OCI-LY7 (cell line): ENCODE data around the gene AFTPH.

ENCODE experiments used
- EZH2phosphoT487 ChIP-seq: fragments of 200-600 bp; sonication (generic); IDR thresholded peaks from 2 replicates; pipeline ENCODE4 v1.6.1; 2018; ENCODE audit warnings: low read depth, borderline replicate concordance, mild to moderate bottlenecking, mixed run types, antibody characterized with exemption, low read length, moderate library complexity, mixed read lengths
- TF ChIP-seq, protein P1 (sequence below): fragments of 200-600 bp; sonication (generic); conservative IDR thresholded peaks from 2 replicates; pipeline ENCODE4 v1.5.1; 2014; ENCODE audit warnings: mild to moderate bottlenecking, antibody characterized with exemption, low read length, moderate library complexity, mixed read lengths

DNA sequence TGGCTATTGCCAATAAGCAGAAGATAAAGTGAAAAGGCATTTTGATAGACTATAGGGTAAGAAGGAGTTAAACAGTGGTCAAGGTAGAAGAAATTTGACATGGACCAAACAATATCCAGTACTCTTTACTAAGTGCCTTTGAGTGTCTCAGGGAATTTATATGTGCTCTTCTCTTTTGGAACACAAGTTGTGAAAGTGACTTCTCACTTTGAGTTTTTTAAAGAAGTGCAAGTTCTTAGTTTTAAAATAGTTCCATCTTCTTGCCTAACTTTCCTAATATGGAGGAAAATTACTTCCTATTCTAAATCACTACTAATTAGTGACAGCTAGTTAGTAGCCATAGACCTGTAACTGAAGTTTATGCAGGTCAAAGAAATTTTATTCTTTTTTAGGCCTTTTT is 63.4 kb downstream of the AFTPH start:
- TF ChIP-seq, protein P1, sequence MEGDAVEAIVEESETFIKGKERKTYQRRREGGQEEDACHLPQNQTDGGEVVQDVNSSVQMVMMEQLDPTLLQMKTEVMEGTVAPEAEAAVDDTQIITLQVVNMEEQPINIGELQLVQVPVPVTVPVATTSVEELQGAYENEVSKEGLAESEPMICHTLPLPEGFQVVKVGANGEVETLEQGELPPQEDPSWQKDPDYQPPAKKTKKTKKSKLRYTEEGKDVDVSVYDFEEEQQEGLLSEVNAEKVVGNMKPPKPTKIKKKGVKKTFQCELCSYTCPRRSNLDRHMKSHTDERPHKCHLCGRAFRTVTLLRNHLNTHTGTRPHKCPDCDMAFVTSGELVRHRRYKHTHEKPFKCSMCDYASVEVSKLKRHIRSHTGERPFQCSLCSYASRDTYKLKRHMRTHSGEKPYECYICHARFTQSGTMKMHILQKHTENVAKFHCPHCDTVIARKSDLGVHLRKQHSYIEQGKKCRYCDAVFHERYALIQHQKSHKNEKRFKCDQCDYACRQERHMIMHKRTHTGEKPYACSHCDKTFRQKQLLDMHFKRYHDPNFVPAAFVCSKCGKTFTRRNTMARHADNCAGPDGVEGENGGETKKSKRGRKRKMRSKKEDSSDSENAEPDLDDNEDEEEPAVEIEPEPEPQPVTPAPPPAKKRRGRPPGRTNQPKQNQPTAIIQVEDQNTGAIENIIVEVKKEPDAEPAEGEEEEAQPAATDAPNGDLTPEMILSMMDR = no peak
- no peak for TF ChIP-seq EZH2phosphoT487
